Right lobe of liver (tissue), 4 donors: ENCODE results near the gene SP6.

Experiments
- POLR2A ChIP-seq: fragments of 450-650 bp; IDR thresholded peaks from one replicate; pipeline ENCODE4 v1.6.1; 2017; ENCODE audit warnings: antibody characterized with exemption, mild to moderate bottlenecking
- TF ChIP-seq, protein P1 (sequence below), 4 donors: fragments of 200-600 bp in 3 of 4; fragments of 450-650 bp in 1 of 4; IDR thresholded peaks; one replicate each; pipeline versions ENCODE4 v1.5.1 to v1.8.0; 2016 to 2022; ENCODE audit warnings: antibody characterized with exemption in 4 of 4, mild to moderate bottlenecking in 2 of 4
- donor health status: DM: no; HTN: no; CAD: no.
- donor health status: DM: no; HTN: no; CAD: no.
- donor health status: DM: no; HTN: yes; CAD: no.

DNA sequence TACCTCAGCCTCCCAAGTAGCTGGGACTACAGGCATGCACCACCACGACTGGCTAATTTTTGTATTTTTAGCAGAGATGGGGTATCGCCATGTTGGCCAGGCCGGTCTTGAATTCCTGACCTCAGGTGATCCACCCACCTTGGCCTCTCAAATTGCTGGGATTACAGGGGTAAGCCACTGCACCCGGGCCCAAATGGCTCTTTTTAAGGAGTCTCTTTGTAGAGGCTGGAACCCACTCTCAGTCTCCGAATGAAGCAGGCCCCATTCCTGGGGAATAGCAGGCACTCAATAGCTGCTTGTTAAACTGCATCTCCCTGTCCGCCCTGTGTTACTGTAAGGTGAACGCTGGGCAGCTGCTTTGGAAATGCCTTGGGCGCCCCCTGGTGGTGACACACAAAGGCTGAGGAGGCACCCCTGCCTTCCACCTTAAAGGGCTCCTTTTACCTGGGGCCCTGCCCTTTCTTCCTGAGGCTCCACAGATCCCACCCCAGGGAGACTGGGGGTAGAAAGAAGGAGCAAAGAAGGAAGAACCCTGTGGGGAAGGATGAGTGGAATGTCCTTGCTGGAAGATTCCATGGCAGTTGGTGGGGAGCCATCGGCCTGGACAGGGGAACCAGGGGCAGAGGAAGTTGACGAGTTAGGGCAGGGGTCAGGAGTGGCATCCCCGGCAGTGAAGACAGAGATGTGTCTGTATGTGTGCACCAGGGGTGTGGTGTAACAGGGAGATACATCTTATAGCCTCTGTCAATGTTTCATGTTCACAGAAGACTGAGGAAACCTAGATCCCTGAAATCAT lies 39.0 kb upstream of the SP6 start:
- TF ChIP-seq, protein P1, sequence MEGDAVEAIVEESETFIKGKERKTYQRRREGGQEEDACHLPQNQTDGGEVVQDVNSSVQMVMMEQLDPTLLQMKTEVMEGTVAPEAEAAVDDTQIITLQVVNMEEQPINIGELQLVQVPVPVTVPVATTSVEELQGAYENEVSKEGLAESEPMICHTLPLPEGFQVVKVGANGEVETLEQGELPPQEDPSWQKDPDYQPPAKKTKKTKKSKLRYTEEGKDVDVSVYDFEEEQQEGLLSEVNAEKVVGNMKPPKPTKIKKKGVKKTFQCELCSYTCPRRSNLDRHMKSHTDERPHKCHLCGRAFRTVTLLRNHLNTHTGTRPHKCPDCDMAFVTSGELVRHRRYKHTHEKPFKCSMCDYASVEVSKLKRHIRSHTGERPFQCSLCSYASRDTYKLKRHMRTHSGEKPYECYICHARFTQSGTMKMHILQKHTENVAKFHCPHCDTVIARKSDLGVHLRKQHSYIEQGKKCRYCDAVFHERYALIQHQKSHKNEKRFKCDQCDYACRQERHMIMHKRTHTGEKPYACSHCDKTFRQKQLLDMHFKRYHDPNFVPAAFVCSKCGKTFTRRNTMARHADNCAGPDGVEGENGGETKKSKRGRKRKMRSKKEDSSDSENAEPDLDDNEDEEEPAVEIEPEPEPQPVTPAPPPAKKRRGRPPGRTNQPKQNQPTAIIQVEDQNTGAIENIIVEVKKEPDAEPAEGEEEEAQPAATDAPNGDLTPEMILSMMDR (IDR thresholded peaks at IDR 0.05): peak; percentile 95 to 98 (median 96)
- no peak for TF ChIP-seq POLR2A
